ENCODE results near the gene ENPP6. TPM values are rescaled to one million over a fixed set of nuclear protein-coding genes. Genes with fewer than 3 reads are reported as not detected.

ENPP6 gene
- total and polyA plus RNA-seq, 2 donors (not counting 3 experiments of a cell fraction or from before 2014, with no cell fraction given), result not detected

- no peak overlapping the region for H2AFZ ChIP-seq (ENCODE audit: low read depth, low read length)
- ChIA-PET CTCF (no interaction called here), POLR2A (no interaction called here)
- H3K9me1 ChIP-seq (replicated peaks; ENCODE audit: control insufficient read depth, extremely low read depth, insufficient read depth, low read length), result no peaks in the 10 kb centered on the region
- H3K36me3 ChIP-seq (ENCODE audit: control insufficient read depth in 2 of 2, extremely low read depth in 1 of 2, insufficient read depth in 2 of 2, low read length in 2 of 2), result no peaks in the 10 kb centered on the region
- no peak overlapping the region for H3K9ac ChIP-seq (replicated peaks; ENCODE audit: extremely low read depth, insufficient read depth, low read length)
- no peak for DNase-seq (ENCODE audit: low read depth, low spot score)
- no peak overlapping the region for H3K4me3 ChIP-seq (replicated peaks in 1 of 3; ENCODE audit: insufficient read depth in 1 of 3, low read depth in 1 of 3, low read length in 3 of 3)
- H4K20me1 ChIP-seq (replicated peaks; ENCODE audit: control insufficient read depth, extremely low read depth, insufficient read depth, low read length), result no peaks in the 10 kb centered on the region
- H3K27ac ChIP-seq (ENCODE audit: insufficient read depth, low read depth, low read length), result no peak overlapping the region
- H3K79me2 ChIP-seq (ENCODE audit: control insufficient read depth, insufficient read depth, low read length), result no peaks in the 10 kb centered on the region
- intact Hi-C loops (cut with micrococcal nuclease) (no loop called here), dilution Hi-C loops (cut with MboI; ENCODE audit: extremely low pct_ligation_motif_present, low sequenced_read_pairs) (no loop called here)
- H3K4me1 ChIP-seq (ENCODE audit: control insufficient read depth, extremely low read depth, insufficient read depth, low read length), result no peaks in the 10 kb centered on the region
- H3K4me2 ChIP-seq (ENCODE audit: insufficient read depth, low read length), result no peak overlapping the region
- TF ChIP-seq MYC (IDR thresholded peaks at IDR 0.05; ENCODE audit: low read depth, low read length), result no peak
- no peak for TF ChIP-seq GATA2 (IDR thresholded peaks at IDR 0.05; ENCODE audit: insufficient read depth, insufficient read length, low read depth, low read length)
- no peak for TF ChIP-seq POLR2AphosphoS5 (IDR thresholded peaks at IDR 0.05; ENCODE audit: insufficient read depth, low read depth, low read length)
- TF ChIP-seq MAX (IDR thresholded peaks at IDR 0.05; ENCODE audit: insufficient read depth, insufficient read length), result no peak
- TF ChIP-seq CTCF (IDR thresholded peaks at IDR 0.05; ENCODE audit: extremely low read depth in 1 of 2, insufficient read depth in 1 of 2, low read depth in 1 of 2, low read length in 2 of 2), result no peak
- no peak for TF ChIP-seq EZH2 (IDR thresholded peaks at IDR 0.05; ENCODE audit: borderline replicate concordance, low read depth, low read length, severe bottlenecking)
- H3K27me3 ChIP-seq (ENCODE audit: control insufficient read depth in 2 of 2, insufficient read depth in 2 of 2, low read length in 2 of 2), result no peaks in the 10 kb centered on the region
- FAIRE-seq, result no peak
- H3K9me3 ChIP-seq (replicated peaks; ENCODE audit: control insufficient read depth, insufficient read depth, low read length), result no peaks in the 10 kb centered on the region
- BruUV-seq (replicated peaks), result no TSS peak
These were observed 63.5 kb downstream of the ENPP6 start for GRCh38 chr4:184154199-184154598.

Data from endothelial cell of umbilical vein (primary cell).